Loucy (cell line): ENCODE data around the gene CREBBP.

ENCODE experiments used
- H2AFZ ChIP-seq: fragments of 200-600 bp; sonication (generic); 2 replicates; pipeline ENCODE4 v1.6.0; 2016; ENCODE audit warnings: antibody characterized with exemption, mild to moderate bottlenecking, low read length, moderate library complexity
- H3F3A ChIP-seq: fragments of 200-600 bp; 2 replicates; pipeline ENCODE4 v1.6.0; 2016; ENCODE audit warnings: antibody characterized with exemption, low read depth, mild to moderate bottlenecking
- H3K27me3 ChIP-seq: fragments of 200-600 bp; sonication (generic); 2 replicates; pipeline ENCODE4 v1.6.1; 2014; ENCODE audit warnings: low read length, mild to moderate bottlenecking; ENCODE audit not compliant: insufficient read depth, poor library complexity, severe bottlenecking
- H3K36me3 ChIP-seq: fragments of 200-600 bp; sonication (generic); 2 replicates; pipeline ENCODE4 v1.6.1; 2016; ENCODE audit warnings: low read length; ENCODE audit not compliant: insufficient read depth
- H3K4me1 ChIP-seq: fragments of 200-600 bp; sonication (generic); 2 replicates; pipeline ENCODE4 v1.5.1; 2014; ENCODE audit warnings: low read length, mild to moderate bottlenecking; ENCODE audit not compliant: insufficient read depth, poor library complexity, severe bottlenecking
- H3K4me2 ChIP-seq: fragments of 200-600 bp; sonication (generic); 2 replicates; pipeline ENCODE4 v1.6.0; 2014; ENCODE audit warnings: antibody characterized with exemption, low read length, low read depth, mild to moderate bottlenecking; ENCODE audit not compliant: poor library complexity, severe bottlenecking
- H3K4me3 ChIP-seq: fragments of 200-600 bp; sonication (generic); 2 replicates; pipeline ENCODE4 v1.5.1; 2014; ENCODE audit warnings: low read length, mild to moderate bottlenecking, mixed read lengths; ENCODE audit not compliant: poor library complexity, severe bottlenecking
- H3K79me2 ChIP-seq: fragments of 200-600 bp; sonication (generic); 2 replicates; pipeline ENCODE4 v1.6.1; 2014; ENCODE audit warnings: low read length; ENCODE audit not compliant: insufficient read depth
- H3K9ac ChIP-seq: fragments of 200-600 bp; sonication (generic); 2 replicates; pipeline ENCODE4 v1.6.0; 2014; ENCODE audit warnings: mild to moderate bottlenecking, low read depth, low read length, moderate library complexity; ENCODE audit not compliant: poor library complexity, severe bottlenecking
- H3K9me2 ChIP-seq: fragments of 200-600 bp; sonication (generic); replicated peaks from 2 replicates; pipeline ENCODE4 v1.6.1; 2016; ENCODE audit warnings: low read depth, low read length, mixed read lengths
- H3K9me3 ChIP-seq: fragments of 200-600 bp; sonication (generic); 2 replicates; pipeline ENCODE4 v1.6.1; 2014; ENCODE audit warnings: mild to moderate bottlenecking, antibody characterized with exemption, low read length, low read depth; ENCODE audit not compliant: insufficient read depth
- H4K20me1 ChIP-seq: fragments of 200-600 bp; sonication (generic); 2 replicates; pipeline ENCODE4 v1.6.0; 2014; ENCODE audit warnings: antibody characterized with exemption, low read length, mild to moderate bottlenecking; ENCODE audit not compliant: insufficient read depth, poor library complexity, severe bottlenecking
- CTCF ChIP-seq: fragments of 200-600 bp; sonication (generic); conservative IDR thresholded peaks from 2 replicates; pipeline ENCODE4 v1.5.1; 2014; ENCODE audit warnings: mild to moderate bottlenecking, antibody characterized with exemption, low read length
- EZH2phosphoT487 ChIP-seq: fragments of 200-600 bp; IDR thresholded peaks from 2 replicates; pipeline ENCODE4 v1.6.1; 2018; ENCODE audit warnings: antibody characterized with exemption, mild to moderate bottlenecking, moderate library complexity, borderline replicate concordance

CREBBP gene

GRCh38 chr16:3789375-3790099 lies 91.0 kb downstream of the CREBBP start:
- H3K79me2 ChIP-seq: peaks cover 22% of the 10 kb centered on the region; the same call in 1 of the 2 replicates
- H3K4me2 ChIP-seq: peak overlapping the region; percentile 29
- peaks cover 10% of the 10 kb centered on the region for H3K4me1 ChIP-seq

GRCh38 chr16:3788711-3789374 lies 91.7 kb downstream of the CREBBP start:
- TF ChIP-seq CTCF: no peak
- TF ChIP-seq EZH2phosphoT487: no peak
- H3K27me3 ChIP-seq: no peaks in the 10 kb centered on the region
- H3K4me1 ChIP-seq: peaks cover 10% of the 10 kb centered on the region
- peaks cover 18% of the 10 kb centered on the region; the same call in 1 of the 2 replicates for H3K79me2 ChIP-seq
- H3K4me3 ChIP-seq: no peak overlapping the region
- H3K9me2 ChIP-seq: no peaks in the 10 kb centered on the region
- H3K4me2 ChIP-seq: peak overlapping the region; percentile 29
- peaks cover 48% of the 10 kb centered on the region for H4K20me1 ChIP-seq
- H3F3A ChIP-seq: peaks cover 6% of the 10 kb centered on the region; the same call in 1 of the 2 replicates
- no peaks in the 10 kb centered on the region for H3K9me3 ChIP-seq
- no peak overlapping the region for H2AFZ ChIP-seq
- H3K9ac ChIP-seq: no peak overlapping the region
- peaks cover 44% of the 10 kb centered on the region; the same call in 1 of the 2 replicates for H3K36me3 ChIP-seq

More at GRCh38 chr16:3789375-3790099, 91.0 kb downstream of the CREBBP start:
- Histone ChIP-seq H2AFZ (no peak overlapping the region), H4K20me1 (peaks cover 49% of the 10 kb centered on the region), H3K4me3 (no peak overlapping the region), H3K9me3 (no peaks in the 10 kb centered on the region), H3K9ac (no peak overlapping the region), H3K36me3 (peaks cover 40% of the 10 kb centered on the region; the same call in 1 of the 2 replicates), H3K9me2 (no peaks in the 10 kb centered on the region), H3F3A (peaks cover 6% of the 10 kb centered on the region; the same call in 1 of the 2 replicates), H3K27me3 (no peaks in the 10 kb centered on the region)
- TF ChIP-seq EZH2phosphoT487 (no peak), CTCF (no peak)

- H3F3A ChIP-seq: peaks cover 6% of the 10 kb centered on the region; the same call in 1 of the 2 replicates
- H3K4me3 ChIP-seq: no peak overlapping the region
- H3K9me2 ChIP-seq: no peaks in the 10 kb centered on the region
- peaks cover 45% of the 10 kb centered on the region for H4K20me1 ChIP-seq
- no peak overlapping the region for H3K4me2 ChIP-seq
- peaks cover 44% of the 10 kb centered on the region; the same call in 1 of the 2 replicates for H3K36me3 ChIP-seq
- no peak overlapping the region for H3K9ac ChIP-seq
- H3K9me3 ChIP-seq: no peaks in the 10 kb centered on the region
- H3K27me3 ChIP-seq: no peaks in the 10 kb centered on the region
- H3K4me1 ChIP-seq: peaks cover 10% of the 10 kb centered on the region
- TF ChIP-seq EZH2phosphoT487 (no peak), CTCF (no peak)
- peaks cover 14% of the 10 kb centered on the region; the same call in 1 of the 2 replicates for H3K79me2 ChIP-seq
- no peak overlapping the region for H2AFZ ChIP-seq
Observed at GRCh38 chr16:3787924-3788661, 92.4 kb downstream of the CREBBP start.
